Gastroesophageal sphincter (tissue), 4 donors: Measurements from ENCODE around the gene PFDN4. TPM values are rescaled to one million over a fixed set of nuclear protein-coding genes. Genes with fewer than 3 reads are reported as not detected.
A peak's percentile ranks its signal among the peaks of the same experiment; 100 is the strongest.

Experiments
- ATAC-seq: fragments of 150-250 bp; one replicate; pipeline ENCODE4 v1.9.1; 2016; ENCODE audit warnings: mild to moderate bottlenecking, moderate library complexity
- H3K27ac ChIP-seq, 4 donors: fragments of 200-600 bp; sonication (generic) in 3 of 4; 1 replicate in 3 of 4; 2 replicates in 1 of 4; pipeline ENCODE4 v1.5.1; 2016 to 2019
- H3K27me3 ChIP-seq: fragments of 200-600 bp; sonication (generic); one replicate; pipeline ENCODE4 v1.5.1; 2019
- H3K36me3 ChIP-seq, 2 donors: fragments of 200-600 bp; sonication (generic); one replicate each; pipeline ENCODE4 v1.5.1; 2019; ENCODE audit warnings: control low read depth in 1 of 2
- H3K4me1 ChIP-seq, 3 donors: fragments of 200-600 bp; sonication (generic); 1 replicate in 2 of 3; 2 replicates in 1 of 3; pipeline ENCODE4 v1.5.1; 2016 to 2019; ENCODE audit warnings: control low read depth in 2 of 3
- H3K4me3 ChIP-seq, 2 donors: fragments of 200-600 bp; sonication (generic); one replicate each; pipeline ENCODE4 v1.5.1; 2019; ENCODE audit warnings: mild to moderate bottlenecking in 1 of 2, moderate library complexity in 1 of 2
- H3K9me3 ChIP-seq, 3 donors: fragments of 200-600 bp; sonication (generic); one replicate each; pipeline ENCODE4 v1.5.1; 2017 to 2019; ENCODE audit warnings: control low read depth in 2 of 3
- CTCF ChIP-seq, 4 experiments: fragments of 200-600 bp in 2 of 4; fragments of 450-650 bp in 2 of 4; sonication (generic) in 1 of 4; IDR thresholded peaks; one replicate each; pipeline ENCODE4 v1.5.1; 2017 to 2019; ENCODE audit warnings: antibody characterized with exemption in 4 of 4, mild to moderate bottlenecking in 2 of 4, moderate library complexity in 2 of 4
- EP300 ChIP-seq: sonication (generic); formaldehyde crosslinking; IDR thresholded peaks from one replicate; pipeline ENCODE4 v1.6.1; 2017; ENCODE audit warnings: antibody characterized with exemption, mild to moderate bottlenecking
- POLR2A ChIP-seq, 2 donors: fragments of 450-650 bp; IDR thresholded peaks; one replicate each; pipeline ENCODE4 v1.6.1; 2017; ENCODE audit warnings: antibody characterized with exemption in 2 of 2, mild to moderate bottlenecking in 2 of 2, moderate library complexity in 1 of 2
- POLR2AphosphoS5 ChIP-seq: sonication (generic); formaldehyde crosslinking; IDR thresholded peaks from one replicate; pipeline ENCODE4 v1.6.1; 2017; ENCODE audit warnings: antibody characterized with exemption
- WGBS, 2 donors: methylation state at CpG; one replicate each; pipeline ENCODE4 v1.1.5; 2018; ENCODE audit warnings: low coverage in 1 of 2; 5-methylcytosine and 5-hydroxymethylcytosine counted together
- total RNA-seq, 4 donors: library from RNA; depleted of rRNA; stranded (reverse); fragments of >200 nt; gene quantifications; one replicate each; pipeline ENCODE4 v1.1.0, GENCODE V29; 2016

The PFDN4 gene
- total RNA-seq, 4 donors from 2014 or later: 39.2 to 91.8 (median 48.5) TPM

DNA sequence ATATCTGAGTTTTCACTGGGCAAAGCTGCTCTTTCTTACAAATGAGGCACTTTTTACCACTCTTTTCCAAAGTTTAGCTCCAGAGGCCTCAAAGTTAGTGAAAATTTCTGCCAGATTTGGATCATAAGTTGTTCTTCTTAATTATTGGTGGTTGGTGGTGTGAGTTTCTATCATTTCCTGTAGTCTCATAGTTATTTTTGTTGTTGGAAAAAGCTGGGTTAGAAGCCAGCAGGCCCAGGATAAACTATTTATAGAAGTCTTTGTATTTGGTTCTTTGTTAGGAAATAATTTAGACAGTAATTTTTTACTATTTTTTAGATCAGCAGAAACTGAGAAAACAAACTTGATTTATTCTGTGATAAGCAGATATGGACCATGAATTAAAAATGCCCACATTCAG is 10.6 kb downstream of the PFDN4 start:
- no peaks in the 10 kb centered on the region for H3K27me3 ChIP-seq
- H3K27ac ChIP-seq: no peak overlapping the region
- no peak overlapping the region for H3K4me3 ChIP-seq
- H3K9me3 ChIP-seq: no peaks in the 10 kb centered on the region
- peaks cover 0 to 13% (median 0%) of the 10 kb centered on the region in 3 donors for H3K4me1 ChIP-seq
- TF ChIP-seq CTCF (IDR thresholded peaks at IDR 0.05) (no peak), POLR2A (IDR thresholded peaks at IDR 0.05) (no peak), POLR2AphosphoS5 (no peak), EP300 (no peak)
- H3K36me3 ChIP-seq: peaks cover 0 to 49% of the 10 kb centered on the region in 2 donors
- ATAC-seq: no peak

DNA sequence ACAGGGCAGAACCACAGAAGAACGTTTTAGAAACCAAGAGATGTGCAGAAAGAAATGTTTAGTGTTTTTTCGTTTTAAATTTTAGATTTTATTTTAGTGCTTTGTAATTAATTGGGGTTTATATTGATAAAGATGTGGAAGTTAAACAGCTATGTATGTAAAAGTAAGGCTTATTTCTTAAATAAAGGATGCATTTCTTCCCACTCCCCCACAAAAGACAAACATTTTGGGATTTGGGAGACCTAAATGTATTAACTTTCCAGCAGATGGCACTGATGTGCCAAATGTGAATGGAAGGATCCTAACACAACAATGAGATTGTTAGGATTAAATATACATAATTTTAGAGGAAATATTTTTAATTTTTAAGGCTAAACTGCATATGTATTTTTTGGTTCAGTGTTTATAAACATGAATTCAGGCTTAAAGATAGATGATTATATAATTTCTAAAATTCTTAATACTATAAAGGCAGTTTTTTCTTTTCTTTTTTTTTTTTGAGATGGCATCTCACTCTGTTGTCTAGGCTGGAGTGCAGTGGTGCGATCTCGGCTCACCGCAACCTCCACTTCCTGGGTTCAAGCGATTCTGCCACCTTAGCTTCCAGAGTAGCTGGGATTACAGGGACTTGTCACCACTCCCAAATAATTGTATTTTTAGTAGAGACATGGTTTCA is 12.0 kb downstream of the PFDN4 start:
- TF ChIP-seq POLR2AphosphoS5 (no peak), CTCF (IDR thresholded peaks at IDR 0.05) (peak; percentile 16 to 47 (median 38)), POLR2A (IDR thresholded peaks at IDR 0.05) (no peak), EP300 (no peak)
- Histone ChIP-seq H3K27me3 (no peaks in the 10 kb centered on the region), H3K4me1 (peaks cover 0 to 7% (median 0%) of the 10 kb centered on the region in 3 donors), H3K9me3 (no peaks in the 10 kb centered on the region), H3K36me3 (peaks cover 0 to 44% of the 10 kb centered on the region in 2 donors), H3K27ac (no peak overlapping the region), H3K4me3 (no peak overlapping the region)
- ATAC-seq: no peak
- WGBS, 2 donors: 71 to 82% methylated on average over 5 to 6 of the region's 6 CpGs

DNA sequence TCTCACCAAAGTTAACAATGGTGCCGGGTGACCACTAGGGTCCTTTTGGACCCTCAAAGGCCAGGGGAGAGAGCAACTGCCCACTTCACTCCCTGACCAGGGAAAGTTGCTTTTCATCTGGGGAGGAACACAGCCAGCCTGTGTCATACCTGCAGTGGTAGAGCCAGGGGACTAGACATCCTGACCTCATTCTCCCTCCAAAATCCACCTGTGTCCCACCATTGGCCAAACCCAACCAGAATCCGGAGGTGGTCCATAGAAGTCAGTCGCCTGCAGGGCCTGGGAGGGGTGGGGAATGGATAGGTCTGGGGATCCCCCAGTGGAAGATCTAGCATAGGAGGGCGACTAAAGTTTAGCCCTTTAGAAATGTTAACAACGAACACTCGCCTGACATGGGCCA is 12.8 kb downstream of the PFDN4 start:
- TF ChIP-seq EP300 (no peak), POLR2AphosphoS5 (no peak), POLR2A (IDR thresholded peaks at IDR 0.05) (no peak), CTCF (IDR thresholded peaks at IDR 0.05) (no peak)
- no peaks in the 10 kb centered on the region for H3K9me3 ChIP-seq
- peaks cover 0 to 7% (median 0%) of the 10 kb centered on the region in 3 donors for H3K4me1 ChIP-seq
- no peak for ATAC-seq
- H3K27me3 ChIP-seq: no peaks in the 10 kb centered on the region
- H3K27ac ChIP-seq: no peak overlapping the region
- 90 to 99% methylated on average over 3 to 5 of the region's 6 CpGs for WGBS, 2 donors
- no peak overlapping the region for H3K4me3 ChIP-seq
- peaks cover 0 to 35% of the 10 kb centered on the region in 2 donors for H3K36me3 ChIP-seq

GRCh38 chr20:54221353-54221752 is 13.5 kb downstream of the PFDN4 start:
- whole genome bisulfite sequencing, 2 donors: 74 to 86% methylated on average over 4 of the region's 4 CpGs
- Histone ChIP-seq H3K27me3 (no peaks in the 10 kb centered on the region), H3K27ac (no peak overlapping the region), H3K4me1 (peaks cover 0 to 7% (median 0%) of the 10 kb centered on the region in 3 donors), H3K9me3 (no peaks in the 10 kb centered on the region), H3K4me3 (no peak overlapping the region), H3K36me3 (peaks cover 0 to 30% of the 10 kb centered on the region in 2 donors)
- no peak for ATAC-seq
- TF ChIP-seq CTCF (IDR thresholded peaks at IDR 0.05) (no peak), EP300 (no peak), POLR2A (IDR thresholded peaks at IDR 0.05) (no peak), POLR2AphosphoS5 (no peak)
